ENCODE data around the gene TMOD4.
"Not testable (repeated sequence)": the region's sequence is repeated elsewhere in the genome, so short reads cannot be mapped to it uniquely, and the experiment has no call there.

TMOD4 gene

DNA sequence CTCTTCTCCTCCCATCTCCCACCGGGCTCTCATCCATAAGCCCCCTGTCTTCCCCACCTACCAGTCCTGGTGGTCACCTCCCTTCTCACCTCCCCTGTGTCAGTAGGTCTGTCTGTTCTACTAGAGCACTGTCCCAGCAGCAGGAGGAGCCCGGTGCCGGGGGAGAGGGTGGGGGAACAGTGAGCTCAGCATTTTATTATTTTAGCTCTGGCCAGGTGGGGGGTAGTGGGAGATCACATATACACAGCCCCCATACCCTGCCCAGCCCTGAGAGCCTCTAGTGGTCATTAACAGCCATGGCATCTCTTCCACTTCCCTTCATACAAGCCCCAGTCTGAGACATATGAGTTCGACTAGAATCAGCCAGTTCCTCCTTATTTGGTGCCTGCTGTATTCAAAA, at the start of gene TMOD4:
TMOD4 (minus strand) TSS at position 119 of the 400 bp plus-strand sequence. CDS start 1,106 bp downstream, outside the sequence.
- no peak for DNase-seq (ENCODE audit: low read depth, low spot score)

DNA sequence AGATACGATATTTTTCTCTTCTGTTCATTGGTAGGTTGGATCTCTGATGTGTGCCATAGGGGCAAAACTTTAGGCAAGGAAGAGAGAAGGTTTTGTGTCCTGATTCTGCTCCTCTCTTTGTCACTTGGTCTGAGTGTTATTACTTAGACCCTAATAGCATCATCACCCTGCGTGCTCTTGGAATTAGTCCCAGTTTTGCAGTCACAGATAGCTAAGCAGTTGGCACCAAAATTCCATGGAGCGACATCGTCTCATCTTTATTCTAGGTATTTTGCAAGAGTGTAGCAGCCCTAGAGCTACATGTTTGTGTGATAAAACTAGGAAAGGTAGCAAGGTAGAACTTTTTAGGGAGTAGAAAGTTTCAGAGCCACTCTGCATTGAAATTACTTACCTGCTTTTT, 46.3 kb upstream of the TMOD4 start:
- no peak for DNase-seq (ENCODE audit: low read depth, low spot score)

DNA sequence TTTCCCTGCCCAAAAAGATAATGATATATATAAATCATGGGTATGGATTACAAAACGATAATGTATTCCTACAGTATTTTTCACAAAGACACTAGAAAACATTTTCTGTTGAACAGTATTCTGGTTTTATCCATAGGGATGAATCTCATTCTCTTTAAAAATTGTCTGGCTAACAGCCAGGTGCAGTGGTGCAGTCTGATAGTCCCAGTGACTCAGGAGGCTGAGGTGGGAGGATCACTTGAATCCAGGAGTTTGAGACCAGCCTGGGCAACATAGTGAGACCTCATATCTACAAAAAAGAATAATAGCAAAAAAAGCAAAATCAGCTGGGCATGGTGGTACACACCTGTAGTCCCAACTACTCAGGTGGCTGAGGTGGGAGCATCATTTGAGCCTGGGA, 45.8 kb upstream of the TMOD4 start:
- DNase-seq (ENCODE audit: low read depth, low spot score), result no peak

DNA sequence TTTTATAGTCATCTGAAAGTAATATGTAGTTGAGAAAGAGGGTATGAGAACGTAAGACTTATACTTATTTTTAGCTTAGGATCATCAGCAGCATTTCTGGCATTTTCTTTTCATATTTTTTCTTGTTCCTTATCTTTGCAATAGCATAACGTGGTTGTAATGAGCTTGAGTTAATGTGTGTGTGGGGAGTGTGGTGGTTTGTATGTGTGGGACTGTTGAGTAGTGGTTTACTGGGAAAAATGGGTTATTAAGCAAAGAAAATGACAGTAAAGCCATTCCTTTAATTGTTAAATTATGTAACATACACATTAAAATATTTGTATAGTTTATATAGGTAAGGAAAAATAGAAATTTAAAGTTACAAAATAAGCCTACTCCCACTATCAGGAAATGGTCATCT, 37.8 kb upstream of the TMOD4 start:
- DNase-seq (ENCODE audit: low read depth, low spot score), result no peak

DNA sequence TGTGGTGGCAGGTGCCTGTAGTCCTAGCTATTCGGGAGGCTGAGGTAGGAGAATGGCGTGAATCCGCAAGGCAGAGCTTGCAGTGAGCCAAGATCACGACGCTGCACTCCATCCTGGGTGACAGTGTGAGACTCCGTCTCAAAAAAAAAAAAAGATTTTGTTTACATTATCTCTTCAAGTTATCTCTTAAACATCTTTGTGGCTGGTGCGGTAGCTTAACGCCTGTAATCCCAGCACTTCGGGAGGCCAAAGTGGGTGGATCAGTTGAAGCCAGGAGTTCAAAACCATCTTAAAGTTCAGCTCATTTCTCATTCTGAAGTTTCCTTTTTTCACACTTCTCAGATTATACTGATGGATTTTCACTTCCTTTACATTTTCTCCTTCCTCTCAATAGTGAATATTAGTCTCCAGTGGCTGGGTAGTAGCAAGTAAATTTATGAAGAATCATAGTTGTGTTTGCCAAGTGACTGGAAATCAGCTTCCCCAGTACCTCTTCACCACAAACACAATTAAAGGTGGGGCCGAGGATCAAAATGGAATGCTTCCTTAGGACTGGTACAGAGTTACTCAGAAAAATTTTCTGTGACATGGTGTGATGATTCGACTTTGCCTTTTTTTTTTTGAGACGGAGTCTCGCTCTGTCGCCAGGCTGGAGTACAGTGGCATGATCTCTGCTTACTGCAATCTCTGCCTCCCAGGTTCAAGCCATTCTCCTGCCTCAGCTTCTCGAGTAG, 36.4 kb upstream of the TMOD4 start:
- no peak for DNase-seq (ENCODE audit: low read depth, low spot score)

DNA sequence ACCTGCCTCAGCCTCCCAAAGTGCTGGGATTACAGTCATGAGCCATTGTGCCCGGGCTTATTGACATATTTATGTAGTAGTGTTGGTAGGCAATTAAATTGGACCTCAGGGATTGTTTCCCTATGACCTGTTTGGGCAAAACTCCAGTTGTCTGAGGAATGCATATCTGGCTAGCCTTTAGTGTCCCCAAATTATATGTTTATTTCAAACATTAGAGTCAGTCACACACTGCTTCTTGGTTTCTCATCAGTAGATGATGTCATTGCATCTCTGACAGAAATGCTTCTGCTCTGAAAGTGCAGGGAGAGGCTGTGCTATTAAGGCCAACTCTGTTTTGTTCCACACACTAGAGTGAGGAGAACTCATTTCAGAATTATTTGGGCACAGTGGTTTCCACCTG, 35.0 kb upstream of the TMOD4 start:
- no peak for DNase-seq (ENCODE audit: low read depth, low spot score)

DNA sequence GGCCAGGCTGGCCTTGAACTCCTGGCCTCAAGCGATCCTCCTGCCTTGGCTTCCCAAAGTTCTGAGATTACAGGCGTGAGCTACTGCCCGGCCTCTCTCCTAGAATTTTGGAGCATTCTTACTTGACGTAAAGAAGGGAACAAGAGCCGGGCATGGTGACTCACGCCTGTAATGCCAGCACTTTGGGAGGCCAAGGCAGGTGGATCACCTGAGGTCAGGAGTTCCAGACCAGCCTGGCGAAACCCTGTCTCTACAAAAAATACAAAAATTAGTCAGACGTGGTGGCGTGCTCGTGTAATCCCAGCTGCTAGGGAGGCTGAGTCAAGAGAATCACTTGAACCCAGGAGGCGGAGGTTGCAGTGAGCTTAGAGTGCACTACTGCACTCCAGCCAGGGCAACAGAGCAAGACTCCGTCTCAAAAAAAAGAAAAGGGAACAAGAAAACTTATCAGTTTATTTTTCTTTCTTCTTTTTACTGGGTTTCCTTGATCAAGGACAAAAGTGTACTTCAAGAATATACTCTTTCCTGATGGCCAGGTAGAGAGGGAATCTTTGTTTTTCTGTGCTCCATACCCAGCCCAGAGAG, 29.7 kb upstream of the TMOD4 start:
- not testable (repeated sequence) for DNase-seq (ENCODE audit: low read depth, low spot score)

DNA sequence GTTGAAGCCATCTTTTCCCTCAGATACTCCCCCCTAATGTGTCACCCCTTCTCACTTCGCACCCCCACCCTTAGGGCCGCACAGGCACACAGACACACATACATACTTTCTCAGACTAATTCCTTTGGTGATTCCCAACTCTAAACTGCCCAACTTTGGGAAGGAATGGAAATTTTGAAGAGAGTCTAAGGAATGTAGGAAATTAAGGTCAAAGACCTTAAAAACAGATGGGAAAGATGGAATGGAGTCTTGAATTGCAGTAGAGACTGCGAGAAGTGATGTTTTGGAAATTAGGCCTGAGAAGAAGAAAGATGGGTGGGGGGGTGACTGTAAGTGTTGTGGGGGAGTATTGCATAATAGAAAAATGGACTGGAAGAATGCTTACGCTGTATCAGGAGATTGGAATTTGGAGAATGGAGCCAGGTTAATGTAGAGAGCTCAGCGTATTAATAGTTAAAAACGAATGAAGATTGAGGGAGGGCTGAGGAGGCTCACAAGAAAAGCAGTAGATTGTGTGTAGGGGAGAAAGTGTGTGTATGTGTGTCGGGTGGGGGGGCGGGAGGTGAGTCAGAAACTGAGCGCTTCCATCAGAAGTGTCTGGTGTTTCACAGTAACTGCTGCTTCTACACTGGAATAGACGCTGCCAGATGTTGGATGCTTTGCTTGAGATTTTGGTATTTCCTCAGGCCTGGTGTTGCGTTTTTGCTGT, 24.2 kb upstream of the TMOD4 start:
- no peak for DNase-seq (ENCODE audit: low read depth, low spot score)

DNA sequence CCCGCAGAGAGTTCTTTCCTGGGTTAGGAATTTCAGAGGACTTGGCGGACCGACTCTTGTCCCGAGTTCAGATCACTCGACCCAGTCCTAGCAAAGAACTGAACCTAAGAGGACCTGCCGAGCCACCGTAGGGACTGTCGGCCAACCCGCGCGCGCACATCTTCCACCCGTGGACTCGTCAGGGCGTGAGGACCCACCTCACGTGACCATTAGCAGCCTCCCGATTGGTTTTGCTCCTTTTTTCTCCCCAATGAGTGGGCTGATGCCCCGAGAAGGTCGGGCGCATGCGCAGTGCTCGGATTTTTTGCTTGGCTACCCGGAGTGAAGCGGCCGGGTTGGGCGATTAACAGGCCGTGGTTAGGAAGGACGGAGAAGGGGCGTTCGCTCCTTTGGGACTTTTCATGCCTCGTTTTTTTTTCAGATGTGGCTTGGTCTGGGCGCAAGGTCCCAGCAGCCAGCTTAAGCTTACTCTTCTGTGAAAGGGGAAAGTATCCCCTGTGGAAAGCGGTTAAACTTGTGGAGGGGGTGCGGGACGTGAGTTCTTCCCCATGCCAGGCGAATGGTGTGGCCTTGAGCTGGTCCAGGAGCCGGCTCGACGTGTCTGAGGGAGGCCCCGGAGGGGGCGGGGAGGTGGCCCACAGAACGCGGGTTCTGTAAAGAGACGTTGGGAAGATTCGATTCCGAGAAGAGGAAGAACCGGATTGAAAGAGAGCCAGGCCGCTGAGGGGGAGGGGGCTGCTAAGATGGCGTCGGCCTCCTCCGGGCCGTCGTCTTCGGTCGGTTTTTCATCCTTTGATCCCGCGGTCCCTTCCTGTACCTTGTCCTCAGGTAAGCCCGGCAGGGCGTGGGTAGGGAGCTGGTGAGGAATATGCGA, 22.7 kb upstream of the TMOD4 start, which contains the start of gene PIP5K1A:
PIP5K1A (plus strand) TSS at position 299 of the 874 bp plus-strand sequence; CDS start at position 744, 445 bp downstream.
- peak; percentile 98 for DNase-seq (ENCODE audit: low read depth, low spot score)

DNA sequence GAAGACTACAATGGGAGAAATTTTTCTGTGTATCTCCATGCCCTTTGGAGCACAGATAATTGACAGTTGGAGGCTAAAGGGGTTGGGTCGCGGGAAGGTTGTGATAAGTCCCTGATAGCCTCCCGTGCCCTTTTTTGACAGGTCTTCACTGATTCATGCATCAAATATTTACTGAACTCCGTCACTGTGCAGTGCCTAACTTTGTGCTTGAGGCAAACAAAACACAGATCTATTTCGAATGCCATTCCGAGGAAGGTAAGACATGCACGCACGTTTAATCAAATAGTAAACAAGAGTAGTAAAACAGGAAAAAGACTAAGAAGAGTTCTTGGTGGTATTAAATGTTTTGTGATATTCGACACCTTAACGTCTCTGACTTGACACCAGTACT, 22.1 kb upstream of the TMOD4 start:
- no peak for DNase-seq (ENCODE audit: low read depth, low spot score)

DNA sequence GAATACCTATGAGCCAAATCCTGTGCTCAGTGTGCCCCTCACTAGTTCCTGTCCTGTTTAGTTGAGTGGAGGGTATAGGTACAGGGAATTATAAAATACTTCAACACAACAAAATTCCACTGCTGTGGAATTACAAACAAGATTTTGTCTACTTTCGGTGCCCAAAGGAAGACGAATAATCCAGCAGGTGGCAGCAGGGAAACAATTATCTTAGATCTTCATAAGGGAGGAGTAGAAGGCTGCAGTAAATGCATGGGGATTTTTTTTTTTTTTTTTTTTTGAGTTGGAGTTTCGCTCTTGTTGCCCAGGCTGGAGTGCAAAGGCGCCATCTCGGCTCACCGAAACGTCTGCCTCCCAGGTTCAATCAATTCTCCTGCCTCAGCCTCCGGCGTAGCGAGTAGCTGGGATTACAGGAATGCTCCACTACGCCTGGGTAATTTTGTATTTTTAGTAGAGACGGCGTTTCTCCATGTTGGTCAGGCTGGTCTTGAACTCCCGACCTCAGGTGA, 20.6 kb upstream of the TMOD4 start:
- no peak for DNase-seq (ENCODE audit: low read depth, low spot score)

DNA sequence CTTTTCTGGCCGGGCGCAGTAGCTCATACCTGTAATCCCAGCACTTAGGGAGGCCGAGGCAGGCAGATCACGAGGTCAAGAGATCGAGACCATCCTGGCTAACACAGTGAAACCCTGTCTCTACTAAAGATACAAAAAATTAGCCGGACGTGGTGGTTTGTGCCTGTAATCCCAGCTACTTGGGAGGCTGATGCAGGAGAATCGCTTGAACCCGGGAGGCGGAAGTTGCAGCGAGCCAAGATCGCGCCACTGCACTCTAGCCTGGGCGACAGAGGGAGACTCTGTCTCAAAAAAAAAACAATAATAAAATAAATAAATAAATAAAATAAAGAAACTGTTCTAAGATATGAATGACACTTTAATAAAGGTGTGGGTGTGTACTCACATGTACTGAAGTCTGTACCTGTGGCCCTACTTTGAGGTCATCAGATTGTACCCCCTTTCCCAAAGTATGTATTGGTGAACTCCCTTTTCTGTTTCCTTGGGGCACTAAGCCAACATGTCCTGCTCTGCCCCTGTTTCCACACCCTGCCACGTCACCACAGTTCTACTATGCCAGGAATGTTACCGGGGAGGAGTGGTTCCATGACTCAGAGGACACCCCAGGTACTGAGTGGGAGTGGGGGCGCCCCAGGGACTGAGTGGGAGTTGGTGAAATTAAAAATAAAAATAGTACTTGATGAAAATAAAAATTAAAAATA, 19.3 kb upstream of the TMOD4 start:
- DNase-seq (ENCODE audit: low read depth, low spot score), result not testable (repeated sequence)

DNA sequence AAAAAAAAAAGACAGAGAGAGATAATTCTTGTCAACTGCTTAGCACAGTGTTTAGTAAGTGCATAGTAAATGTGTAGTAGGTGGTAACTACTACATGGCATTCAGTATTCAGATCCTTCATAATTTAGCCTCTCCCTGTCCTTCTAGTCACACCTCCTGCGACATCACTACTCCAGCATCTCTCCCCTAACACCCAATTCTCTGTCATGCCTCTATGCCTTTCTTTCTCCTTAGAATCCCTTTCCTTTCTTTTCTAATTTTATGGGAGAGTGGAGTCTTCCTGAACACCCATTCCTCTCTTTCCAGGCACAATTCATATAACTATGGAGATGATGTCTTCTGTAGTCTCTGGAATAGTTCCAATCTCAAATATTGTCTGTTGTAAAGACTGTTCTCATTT, 18.1 kb upstream of the TMOD4 start:
- DNase-seq (ENCODE audit: low read depth, low spot score), result no peak

DNA sequence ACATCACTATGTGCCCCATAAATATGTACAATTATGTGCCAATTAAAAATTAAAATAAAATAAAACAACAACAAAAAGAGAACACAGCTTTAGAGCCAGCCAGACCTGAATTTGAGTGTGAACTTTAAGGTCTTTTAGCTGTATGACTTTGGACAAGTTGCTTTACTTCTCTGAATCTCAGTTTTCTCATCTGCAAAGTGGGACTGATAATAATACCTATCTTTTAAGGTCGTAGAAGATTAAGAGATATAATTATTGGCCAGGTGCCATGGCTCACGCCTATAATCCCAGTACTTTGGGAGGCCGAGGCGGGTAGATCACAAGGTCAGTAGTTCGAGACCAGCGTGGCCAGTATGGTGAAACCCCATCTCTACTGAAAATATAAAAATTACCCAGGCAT, 17.5 kb upstream of the TMOD4 start:
- DNase-seq (ENCODE audit: low read depth, low spot score), result no peak

DNA sequence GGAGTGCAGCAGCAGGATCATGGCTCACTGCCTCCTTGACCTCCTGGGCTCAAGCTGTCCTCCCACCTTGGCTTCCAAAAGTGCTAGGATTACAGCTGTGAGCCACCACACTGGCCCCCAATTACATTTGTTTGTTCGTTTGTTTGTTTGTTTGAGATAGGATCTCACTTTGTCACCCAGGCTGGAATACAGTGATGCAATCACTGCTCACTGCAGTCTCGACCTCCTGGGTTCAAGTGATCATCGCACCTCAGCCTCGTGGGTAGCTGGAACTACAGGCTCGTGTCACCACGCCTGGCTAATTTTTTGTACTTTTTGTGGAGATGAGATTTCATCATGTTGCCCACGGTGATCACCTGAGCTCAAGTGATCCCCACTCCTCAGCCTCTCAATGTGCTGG, 16.3 kb upstream of the TMOD4 start:
- DNase-seq (ENCODE audit: low read depth, low spot score), result no peak

DNA sequence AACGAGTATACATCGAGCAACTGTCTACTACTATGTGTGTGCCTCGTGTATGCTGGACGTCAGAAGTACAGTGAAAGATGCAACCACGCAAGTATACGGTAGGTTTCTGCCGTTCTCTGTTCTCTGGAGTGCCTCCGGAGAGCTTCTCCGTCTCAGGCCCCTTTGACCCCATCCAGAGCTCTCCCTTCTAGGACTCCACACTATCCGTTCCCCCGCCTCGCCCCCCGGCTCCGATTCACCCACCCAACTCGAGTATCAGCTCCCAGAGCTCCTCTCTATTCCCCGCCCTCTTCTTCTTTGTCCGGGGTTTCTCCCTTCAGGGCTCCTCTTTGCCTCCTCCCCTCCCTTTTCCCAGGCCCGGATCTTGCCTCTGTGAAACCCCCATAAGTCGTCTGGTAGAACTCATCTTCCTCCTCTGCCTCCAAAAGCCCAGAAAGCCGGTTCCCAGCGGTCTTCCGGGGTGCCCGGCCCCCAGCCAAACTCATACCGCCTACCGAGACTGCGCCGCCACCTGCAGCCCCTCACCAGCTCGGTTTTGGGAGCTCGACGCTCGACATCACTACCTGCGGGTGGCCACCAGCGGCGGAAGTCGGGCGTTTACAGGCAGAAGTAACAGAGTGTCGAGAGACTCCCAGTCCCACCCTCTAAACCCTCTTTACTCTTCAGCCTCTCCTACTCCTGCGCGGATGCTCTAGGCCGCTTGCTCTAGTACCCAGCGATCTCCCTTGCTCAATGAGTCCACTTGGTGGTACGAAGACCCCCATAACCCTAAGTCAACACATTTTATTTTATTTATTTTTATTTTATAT, 14.1 kb upstream of the TMOD4 start, which contains the start of gene VPS72:
VPS72 (minus strand) TSS at position 561 of the 809 bp plus-strand sequence; CDS start at position 485, 76 bp downstream.
- DNase-seq (ENCODE audit: low read depth, low spot score), result peak; percentile 76

DNA sequence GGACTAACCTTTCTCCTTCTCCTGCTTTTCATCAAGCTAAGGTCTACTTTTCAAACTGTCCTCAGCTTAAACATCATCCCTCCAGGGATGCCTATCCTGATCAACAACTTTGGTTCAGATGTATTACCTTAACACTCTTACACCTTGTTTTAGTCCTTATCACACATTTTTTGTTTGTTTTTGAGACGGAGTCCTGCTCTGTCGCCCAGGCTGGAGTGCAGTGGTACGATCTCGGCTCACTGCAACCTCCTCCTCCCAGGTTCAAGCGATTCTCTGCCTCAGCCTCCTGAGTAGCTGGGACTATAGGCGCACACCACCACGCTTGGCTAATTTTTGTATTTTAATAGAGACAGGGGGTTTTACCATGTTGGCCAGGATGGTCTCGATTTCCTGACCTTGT, 12.9 kb upstream of the TMOD4 start:
- DNase-seq (ENCODE audit: low read depth, low spot score), result not testable (repeated sequence)

DNA sequence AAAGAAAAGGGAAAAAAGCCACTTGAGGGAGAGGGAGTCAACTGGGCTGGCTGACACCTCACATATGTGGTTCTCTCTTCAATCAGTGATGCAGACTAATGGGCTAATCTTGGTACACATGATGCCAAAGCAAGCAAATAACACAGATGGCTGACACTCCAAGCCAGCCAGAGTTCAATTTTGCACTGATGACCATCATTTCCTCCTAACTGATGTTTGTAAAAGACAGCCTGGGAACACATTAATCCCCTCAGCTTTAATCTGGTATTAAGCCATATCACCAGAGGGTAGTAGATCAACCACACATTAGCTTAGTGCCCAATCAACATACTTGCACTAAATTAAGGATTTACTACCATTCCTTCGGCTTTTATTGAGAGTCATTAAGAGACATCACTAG, 11.4 kb upstream of the TMOD4 start:
- no peak for DNase-seq (ENCODE audit: low read depth, low spot score)

DNA sequence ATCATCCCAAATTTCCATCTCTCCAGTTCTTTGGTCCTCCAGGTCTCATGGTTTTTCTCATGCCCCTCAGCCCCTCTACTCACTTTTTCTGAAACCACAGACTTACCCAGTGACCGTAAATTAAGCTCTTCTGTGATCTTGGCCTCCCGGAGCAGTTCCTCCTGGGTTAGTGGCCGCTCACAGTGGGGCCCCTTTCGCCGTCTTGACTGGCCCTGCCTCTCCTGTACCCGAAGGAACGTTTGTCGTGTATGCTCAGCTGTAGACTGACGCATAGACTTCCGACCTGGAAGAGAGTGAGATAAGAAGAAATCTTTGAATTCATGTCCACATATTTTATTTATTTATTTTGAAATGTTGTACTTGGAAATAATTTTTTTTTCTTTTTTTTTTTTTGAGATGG, 8.4 kb upstream of the TMOD4 start:
- no peak for DNase-seq (ENCODE audit: low read depth, low spot score)

DNA sequence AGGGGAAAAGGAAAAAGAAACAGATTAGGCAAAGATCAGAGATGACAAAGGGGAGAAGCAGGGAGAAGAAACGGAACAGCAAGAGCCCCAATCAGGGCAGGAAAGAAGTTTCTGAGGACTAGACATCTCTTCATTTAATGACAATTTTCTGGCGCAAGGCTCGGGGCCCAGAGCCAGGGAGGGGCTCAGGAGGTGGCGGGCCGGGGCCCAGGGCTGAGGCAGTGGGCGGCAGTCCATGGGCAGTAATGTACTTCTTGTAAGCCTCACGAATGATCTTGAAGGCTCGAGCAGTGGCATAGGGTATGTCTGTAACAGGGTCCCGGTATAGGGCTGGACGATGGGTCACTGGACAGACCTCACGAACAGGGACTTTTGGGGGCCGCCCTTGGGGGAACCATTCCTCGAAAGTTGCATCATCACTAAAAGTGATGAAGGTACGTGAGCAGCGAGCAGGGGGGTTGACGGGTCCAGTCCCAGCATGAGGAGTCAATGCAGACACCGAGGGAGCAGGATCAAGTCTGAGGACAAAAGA, 799 bp upstream of the TMOD4 start:
- no peak for DNase-seq (ENCODE audit: low read depth, low spot score)
